AG09319 (cell line): ENCODE results near the gene PIK3C3.

Source experiments
- DNase-seq: peaks from one replicate; pipeline ENCODE4 v3.0.0-alpha.2; 2010; ENCODE audit warnings: low read depth; ENCODE audit errors: extremely low read depth
- TF ChIP-seq, protein P1 (sequence below): IDR thresholded peaks from 2 replicates; pipeline ENCODE4 v1.5.1; 2011; ENCODE audit warnings: low read depth, mild to moderate bottlenecking, inconsistent platforms, low read length, moderate library complexity

The PIK3C3 gene

DNA sequence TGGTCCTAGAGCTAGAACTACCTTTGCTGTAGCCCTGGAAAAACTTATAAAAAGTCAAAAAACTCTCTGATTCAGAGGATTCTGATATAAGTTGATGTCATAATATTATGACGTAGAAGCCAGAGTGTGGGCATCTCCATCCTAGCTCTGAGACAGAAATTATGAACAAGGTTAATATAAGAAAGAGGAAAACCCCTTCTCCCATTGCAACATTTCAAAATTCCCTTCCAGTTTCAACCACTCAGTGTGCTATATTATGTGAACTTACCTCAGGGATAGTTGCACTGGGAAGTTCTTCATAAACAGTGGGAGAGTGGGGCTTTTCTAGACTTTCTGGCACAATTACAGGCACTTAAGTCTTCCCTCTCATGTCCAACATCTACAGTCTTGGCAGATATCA is 171.6 kb downstream of the PIK3C3 start:
- TF ChIP-seq, protein P1, sequence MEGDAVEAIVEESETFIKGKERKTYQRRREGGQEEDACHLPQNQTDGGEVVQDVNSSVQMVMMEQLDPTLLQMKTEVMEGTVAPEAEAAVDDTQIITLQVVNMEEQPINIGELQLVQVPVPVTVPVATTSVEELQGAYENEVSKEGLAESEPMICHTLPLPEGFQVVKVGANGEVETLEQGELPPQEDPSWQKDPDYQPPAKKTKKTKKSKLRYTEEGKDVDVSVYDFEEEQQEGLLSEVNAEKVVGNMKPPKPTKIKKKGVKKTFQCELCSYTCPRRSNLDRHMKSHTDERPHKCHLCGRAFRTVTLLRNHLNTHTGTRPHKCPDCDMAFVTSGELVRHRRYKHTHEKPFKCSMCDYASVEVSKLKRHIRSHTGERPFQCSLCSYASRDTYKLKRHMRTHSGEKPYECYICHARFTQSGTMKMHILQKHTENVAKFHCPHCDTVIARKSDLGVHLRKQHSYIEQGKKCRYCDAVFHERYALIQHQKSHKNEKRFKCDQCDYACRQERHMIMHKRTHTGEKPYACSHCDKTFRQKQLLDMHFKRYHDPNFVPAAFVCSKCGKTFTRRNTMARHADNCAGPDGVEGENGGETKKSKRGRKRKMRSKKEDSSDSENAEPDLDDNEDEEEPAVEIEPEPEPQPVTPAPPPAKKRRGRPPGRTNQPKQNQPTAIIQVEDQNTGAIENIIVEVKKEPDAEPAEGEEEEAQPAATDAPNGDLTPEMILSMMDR: no peak
- no peak for DNase-seq

DNA sequence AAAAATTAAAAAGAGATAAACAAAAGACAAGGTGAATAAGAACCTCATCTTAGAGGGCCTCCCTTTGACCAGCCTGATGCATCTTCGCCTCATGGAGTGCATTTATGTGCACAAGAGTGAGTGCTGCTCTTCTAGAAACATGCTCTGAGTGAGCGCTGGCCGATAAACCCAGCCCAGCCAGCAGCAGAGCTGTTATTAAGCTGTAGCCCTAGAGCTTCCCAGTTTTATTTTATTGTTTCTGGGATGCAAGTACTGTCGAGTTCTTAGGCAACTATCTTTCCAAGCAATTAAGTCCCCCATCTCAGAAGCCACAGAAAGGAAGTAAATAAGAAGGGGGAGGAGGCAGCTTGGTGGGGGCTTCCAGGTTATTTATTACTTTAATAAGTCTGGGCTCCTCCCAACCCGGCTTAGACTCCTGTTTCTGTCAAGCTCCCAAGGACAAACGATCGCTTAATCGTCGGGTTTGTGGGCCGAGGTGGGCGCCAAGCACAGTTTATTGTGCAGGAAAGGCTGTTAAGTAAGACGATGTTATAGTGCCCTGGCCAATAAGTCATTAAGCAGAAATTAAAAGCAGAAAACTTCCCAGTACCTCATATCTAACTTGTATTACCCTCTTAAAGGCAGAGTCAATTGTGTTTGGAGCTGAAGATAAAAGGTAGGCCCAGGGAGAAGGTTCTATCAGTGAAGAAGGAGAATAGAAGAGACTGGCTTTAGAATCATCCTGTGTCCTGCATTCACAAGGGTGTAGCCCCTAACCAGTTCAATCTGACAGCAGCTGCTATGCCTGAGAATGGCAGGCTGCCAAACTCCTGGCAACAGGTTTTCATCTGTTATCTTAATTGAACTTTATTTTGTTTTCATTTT is 176.3 kb downstream of the PIK3C3 start:
- TF ChIP-seq, protein P1: no peak
- DNase-seq: no peak

DNA sequence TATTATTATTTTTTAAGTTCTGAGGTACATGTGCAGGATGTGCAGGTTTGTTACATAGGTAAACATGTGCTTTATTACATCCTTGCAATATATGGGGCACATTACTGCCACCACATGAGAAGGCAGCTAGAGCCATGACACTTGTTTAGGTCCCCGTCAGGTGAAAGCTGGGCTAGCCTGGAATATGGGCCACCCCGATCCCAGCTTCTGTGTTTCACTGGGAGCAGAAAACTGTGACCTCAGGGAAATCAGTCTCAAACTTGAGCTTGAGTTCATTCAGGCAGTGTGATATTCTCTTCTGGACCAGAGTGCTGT is 176.9 kb downstream of the PIK3C3 start:
- DNase-seq: no peak
- TF ChIP-seq, protein P1: no peak
